ENCODE measurements around the gene CDT1.
"Not testable (repeated sequence)": the region's sequence is repeated elsewhere in the genome, so short reads cannot be mapped to it uniquely, and the experiment has no call there.

Gene CDT1

GRCh38 chr16:88816736-88817535 is 13.3 kb downstream of the CDT1 start:
- no peak for DNase-seq (ENCODE audit: low read depth)

- no peak for DNase-seq (ENCODE audit: low read depth)
Observed at GRCh38 chr16:88817785-88818574, 14.4 kb downstream of the CDT1 start.

DNA sequence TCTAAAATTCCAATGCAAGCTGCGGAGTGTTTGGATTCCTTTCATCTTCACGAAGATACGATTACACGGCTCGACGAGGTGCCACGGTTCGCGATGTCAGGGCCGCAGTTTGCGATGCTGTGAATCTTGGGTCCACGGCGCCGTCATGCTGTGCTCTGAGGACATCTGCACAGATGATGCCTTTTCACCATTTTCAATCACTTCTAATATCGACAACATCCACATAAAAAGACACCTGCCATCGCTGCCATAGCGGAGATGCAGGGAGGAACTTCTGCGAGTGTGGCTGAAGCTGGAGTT is 14.9 kb downstream of the CDT1 start:
- DNase-seq (ENCODE audit: low read depth), result no peak

DNA sequence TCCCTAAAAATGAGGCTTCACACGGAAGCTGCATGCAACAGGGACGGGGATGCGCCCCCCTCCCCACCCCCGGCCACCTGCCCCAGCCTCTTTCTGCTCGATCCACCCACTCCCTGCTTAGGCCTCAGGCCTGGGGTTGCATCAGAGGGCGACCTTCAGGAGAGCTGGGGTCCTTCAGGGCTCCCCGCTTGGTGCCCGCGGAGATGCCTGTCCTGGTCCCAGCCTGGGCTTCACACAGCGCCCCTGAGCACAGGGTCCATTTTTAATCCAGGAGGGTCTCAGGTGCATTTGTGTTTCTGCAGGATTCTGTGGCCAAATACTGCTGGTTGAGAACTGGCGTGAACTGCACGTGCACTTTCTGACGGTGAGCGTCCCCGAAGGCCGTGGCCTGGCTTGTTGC is 15.5 kb downstream of the CDT1 start:
- no peak for DNase-seq (ENCODE audit: low read depth)

DNA sequence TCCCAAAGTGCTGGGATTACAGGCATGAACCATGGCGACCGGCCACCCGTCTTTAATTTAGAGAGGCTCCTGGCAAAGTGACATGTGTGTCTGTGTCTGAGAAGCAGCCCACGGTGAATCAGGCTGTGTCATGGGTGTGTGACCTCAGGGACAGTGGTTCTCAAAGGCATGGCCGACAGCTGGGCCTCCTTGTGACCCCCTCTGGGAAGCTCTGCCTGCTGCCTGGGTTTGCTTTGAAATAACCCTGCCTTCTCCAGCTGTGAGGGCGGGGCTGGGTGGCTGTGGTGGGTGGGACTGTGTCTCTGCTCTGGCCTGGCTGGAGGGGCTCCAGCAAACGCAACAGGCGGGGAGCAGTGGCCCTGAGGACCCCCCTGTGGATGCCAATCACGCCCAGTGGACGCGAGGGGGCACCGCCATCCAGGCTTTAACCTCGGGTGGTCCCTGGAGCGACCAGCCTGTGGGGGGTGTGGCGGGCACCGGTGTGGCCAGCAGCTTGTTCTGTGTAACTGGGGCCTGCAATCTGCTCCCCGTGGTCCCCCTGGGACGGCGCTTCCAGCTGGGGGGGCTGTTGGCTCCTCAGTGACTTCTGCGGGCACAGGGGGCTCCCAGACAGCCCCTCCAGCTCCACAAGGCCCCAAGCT is 16.9 kb downstream of the CDT1 start:
- DNase-seq (ENCODE audit: low read depth), result no peak

DNA sequence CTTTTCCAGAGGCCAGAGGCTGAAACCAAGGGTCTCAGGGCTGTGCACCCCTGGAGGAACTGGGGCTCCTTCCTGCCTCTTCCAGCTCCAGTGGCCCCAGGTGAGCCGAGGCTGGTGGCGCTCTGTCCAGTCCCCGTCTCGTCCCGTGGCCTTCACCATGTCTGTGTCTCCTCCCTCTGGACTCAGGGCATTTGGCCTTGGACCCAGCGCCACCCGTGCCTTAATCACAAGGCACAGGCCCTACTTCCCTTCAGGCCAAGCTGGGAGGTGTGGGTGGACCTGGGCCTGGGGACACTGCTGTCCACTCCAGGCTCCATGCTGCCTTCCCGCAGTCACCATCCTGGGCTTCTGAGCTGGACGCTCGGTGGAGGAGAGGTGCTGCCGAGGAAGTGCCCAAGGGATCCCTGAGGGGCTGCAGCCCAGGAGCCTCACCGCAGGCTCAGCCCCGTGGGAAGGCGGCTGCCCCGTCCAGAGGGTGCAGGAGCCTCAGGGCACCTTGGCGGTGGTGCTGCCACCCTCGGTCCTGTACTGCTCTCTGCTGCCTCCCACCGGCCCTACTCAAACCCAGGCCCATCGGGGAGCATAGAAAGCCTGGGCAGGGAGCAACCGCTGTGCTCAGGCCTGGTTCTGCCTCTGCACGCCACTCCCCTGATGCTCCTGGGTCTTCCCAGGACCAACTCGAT is 17.7 kb downstream of the CDT1 start:
- no peak for DNase-seq (ENCODE audit: low read depth)

GRCh38 chr16:88822281-88823040 is 18.9 kb downstream of the CDT1 start:
- no peak for DNase-seq (ENCODE audit: low read depth)

DNA sequence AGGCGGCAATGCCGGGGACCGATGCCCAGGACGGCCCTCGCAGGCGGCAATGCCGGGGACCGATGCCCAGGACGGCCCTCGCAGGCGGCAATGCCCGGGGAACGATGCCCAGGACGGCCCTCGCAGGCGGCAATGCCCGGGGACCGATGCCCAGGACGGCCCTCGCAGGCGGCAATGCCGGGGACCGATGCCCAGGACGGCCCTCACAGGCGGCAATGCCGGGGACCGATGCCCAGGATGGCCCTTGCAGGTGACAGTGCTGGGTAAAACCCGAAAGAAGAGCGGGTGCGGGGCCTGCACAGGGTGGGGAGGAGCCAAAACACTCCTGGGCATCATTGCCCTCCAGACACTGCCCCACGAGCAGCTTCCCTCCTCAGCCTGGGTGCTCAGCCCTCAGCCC is 20.1 kb downstream of the CDT1 start:
- not testable (repeated sequence) for DNase-seq (ENCODE audit: low read depth)

DNA sequence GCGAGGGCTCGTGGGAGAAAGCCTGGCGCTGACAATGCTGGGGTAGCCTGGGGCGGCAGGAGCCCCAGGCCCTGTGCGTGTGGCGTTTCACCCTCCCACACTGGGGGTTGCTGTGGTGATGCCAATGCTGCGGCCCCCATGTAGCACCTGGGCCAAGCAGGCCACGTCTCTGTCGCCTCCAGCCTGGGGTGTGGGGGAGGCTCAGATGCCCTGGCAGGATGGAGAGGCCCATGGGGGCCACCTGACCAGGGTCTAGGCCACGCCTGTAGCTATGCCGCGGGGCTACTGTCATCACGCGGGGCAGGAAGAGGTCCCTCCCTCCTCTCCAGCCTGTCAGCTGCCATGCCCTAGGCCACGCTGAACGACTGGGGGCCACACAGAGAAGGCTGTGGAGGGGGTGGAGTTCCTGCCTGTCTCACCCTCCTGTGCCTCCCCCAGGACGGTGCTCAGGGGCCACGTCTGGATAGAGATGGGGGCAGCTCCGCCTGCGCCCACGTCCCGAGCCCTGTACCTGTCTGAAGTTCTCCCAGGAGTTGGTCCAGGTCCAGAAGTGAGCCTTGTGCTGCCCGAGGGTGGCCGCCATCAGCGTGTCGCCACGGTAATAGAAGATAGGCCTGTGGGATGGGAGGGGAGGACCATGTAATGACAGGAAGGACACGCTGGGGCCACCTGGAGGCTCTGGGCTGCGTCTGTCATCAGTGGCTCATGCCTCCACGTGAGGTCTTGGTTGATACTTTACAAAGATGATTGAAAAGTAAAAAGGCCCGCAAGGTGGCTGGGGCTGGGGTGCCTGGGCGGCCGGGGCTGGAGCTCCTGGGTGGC is 20.9 kb downstream of the CDT1 start:
- DNase-seq (ENCODE audit: low read depth), result no peak

GRCh38 chr16:88825146-88825545 is 21.6 kb downstream of the CDT1 start:
- no peak for DNase-seq (ENCODE audit: low read depth)

GRCh38 chr16:88826070-88826840 is 22.7 kb downstream of the CDT1 start:
- no peak for DNase-seq (ENCODE audit: low read depth)

- no peak for DNase-seq (ENCODE audit: low read depth)
Observed at GRCh38 chr16:88827727-88828126, 24.1 kb downstream of the CDT1 start.

GRCh38 chr16:88828711-88829110 is 25.1 kb downstream of the CDT1 start:
- no peak for DNase-seq (ENCODE audit: low read depth)

- peak; percentile 15 for DNase-seq (ENCODE audit: low read depth)
Observed at GRCh38 chr16:88830258-88830657, 26.7 kb downstream of the CDT1 start.

- DNase-seq (ENCODE audit: low read depth), result no peak
Observed at GRCh38 chr16:88830783-88831182, 27.2 kb downstream of the CDT1 start.

DNA sequence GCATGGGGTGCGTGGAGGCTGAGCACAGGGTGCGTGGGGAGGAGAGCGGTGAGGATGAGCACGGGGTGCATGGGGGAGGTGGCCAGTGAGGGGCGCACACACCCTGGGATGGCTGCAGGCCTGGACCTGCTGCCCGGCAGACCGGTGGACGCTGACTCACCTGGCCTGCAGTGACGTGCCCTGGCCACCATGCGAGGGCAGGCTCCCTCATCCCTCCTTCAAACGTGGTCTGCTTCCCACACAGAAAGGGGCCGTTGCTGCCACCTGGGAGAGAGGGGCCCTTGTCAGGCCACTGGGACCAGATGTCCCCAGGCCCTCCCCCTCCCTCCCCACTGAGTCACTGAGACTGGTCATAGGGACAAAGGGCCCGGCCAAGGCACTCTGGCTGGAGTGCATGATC is 28.2 kb downstream of the CDT1 start:
- no peak for DNase-seq (ENCODE audit: low read depth)

DNA sequence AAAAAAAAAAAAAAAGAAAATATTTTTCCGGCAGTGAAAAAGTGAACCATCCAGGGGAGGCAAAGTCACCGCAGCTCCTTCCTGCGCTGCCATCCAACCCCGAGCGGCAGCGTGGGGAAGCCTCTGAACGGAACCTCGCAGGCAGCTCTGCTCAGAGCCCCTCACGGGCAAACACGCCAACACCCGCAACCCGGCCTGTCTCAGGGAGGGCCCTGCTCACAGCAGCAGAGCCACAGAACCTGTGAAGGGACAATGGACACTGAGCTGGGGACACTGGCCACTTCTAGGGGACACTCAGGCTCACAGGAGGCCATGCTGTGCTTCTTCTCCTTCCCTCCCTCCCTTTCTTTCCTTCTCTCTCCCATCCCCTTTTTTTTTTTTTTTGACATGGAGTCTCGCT is 29.5 kb downstream of the CDT1 start:
- DNase-seq (ENCODE audit: low read depth), result no peak

DNA sequence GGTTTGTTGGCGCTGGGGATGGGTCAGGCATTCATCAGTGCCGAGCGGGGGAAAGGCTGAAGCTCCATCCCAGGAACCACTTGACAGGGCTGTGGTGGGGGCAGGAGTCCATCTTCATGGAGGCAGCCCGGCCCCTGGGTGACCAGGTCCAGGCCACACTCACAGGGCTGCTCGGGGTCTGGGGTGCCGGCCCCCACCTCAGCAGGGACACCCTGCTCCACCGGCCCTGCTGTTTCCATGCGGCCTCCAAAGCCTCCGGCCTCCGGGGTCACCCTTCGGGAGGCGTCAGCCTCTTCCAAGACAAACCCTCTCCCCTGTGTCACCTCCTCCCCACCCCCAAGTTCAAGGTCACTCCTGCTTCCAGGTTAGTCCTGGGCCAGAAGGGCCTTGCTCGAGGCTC is 31.1 kb downstream of the CDT1 start:
- DNase-seq (ENCODE audit: low read depth), result no peak

GRCh38 chr16:88835383-88835782 is 31.8 kb downstream of the CDT1 start:
- DNase-seq (ENCODE audit: low read depth), result no peak

DNA sequence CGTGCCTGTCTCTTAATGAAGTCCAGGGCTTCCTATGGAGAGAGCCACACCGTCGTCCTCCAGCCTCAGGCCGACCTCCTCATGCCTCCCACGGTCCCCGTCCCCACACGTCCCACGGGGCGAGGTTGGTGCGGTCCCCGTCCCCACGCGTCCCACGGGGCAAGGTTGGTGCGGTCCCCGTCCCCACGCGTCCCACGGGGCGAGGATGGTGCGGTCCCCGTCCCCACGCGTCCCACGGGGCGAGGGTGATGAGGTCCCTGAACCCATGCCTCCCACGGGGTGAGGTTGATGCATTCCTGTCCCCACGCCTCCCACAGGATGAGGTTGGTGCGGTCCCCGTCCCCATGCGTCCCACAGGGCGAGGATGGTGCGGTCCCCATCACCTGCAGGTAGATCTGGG is 32.2 kb downstream of the CDT1 start:
- DNase-seq (ENCODE audit: low read depth), result no peak

All from amniotic epithelial cell (primary cell).